H1 (cell line): ENCODE results near the gene NTS. TPM values are rescaled to one million over a fixed set of nuclear protein-coding genes. Genes with fewer than 3 reads are reported as not detected.

Experiments
- CTCF ChIA-PET: fragments of 300-600 bp; sonication (Branson Sonifier 250); formaldehyde crosslinking; loops from one replicate; lab custom pipeline; 2021; ENCODE audit not compliant: partially characterized antibody; lab: Charles Lee
- POLR2A ChIA-PET: fragments of 300-600 bp; sonication (Branson Sonifier 250); formaldehyde crosslinking; loops from one replicate; lab custom pipeline; 2021; ENCODE audit warnings: inconsistent platforms; ENCODE audit not compliant: partially characterized antibody; lab: Charles Lee
- DNase-seq, 2 experiments: peaks; one replicate each; pipeline versions ENCODE4 v3.0.0 to v3.0.0-alpha.2; 2010 to 2022; ENCODE audit warnings: low spot score in 2 of 2, low read depth in 1 of 2, mixed read lengths in 1 of 2
- FAIRE-seq: peaks from 2 replicates; lab custom pipeline; 2011; peaks lifted over from hg19 to GRCh38; lab: Jason Lieb, UNC
- H2AFZ ChIP-seq: 2 replicates; pipeline ENCODE4 v1.8.1; 2012; ENCODE audit warnings: low read length, inconsistent platforms
- H2AK5ac ChIP-seq: 2 replicates; pipeline ENCODE4 v1.6.1; 2013; ENCODE audit warnings: low read depth, low read length
- H2BK120ac ChIP-seq: replicated peaks from 2 replicates; pipeline ENCODE3; 2013; ENCODE audit warnings: low read depth, low read length, inconsistent platforms
- H2BK12ac ChIP-seq: 2 replicates; pipeline ENCODE4 v1.6.1; 2013; ENCODE audit warnings: low read depth, low read length
- H2BK15ac ChIP-seq: 2 replicates; pipeline ENCODE4 v1.6.1; 2013; ENCODE audit warnings: low read length
- H2BK20ac ChIP-seq: 2 replicates; pipeline ENCODE4 v1.6.1; 2013; ENCODE audit warnings: low read length
- H2BK5ac ChIP-seq: 2 replicates; pipeline ENCODE4 v1.6.1; 2013; ENCODE audit warnings: low read depth, low read length
- H3K14ac ChIP-seq: 2 replicates; pipeline ENCODE4 v1.6.1; 2013; ENCODE audit warnings: inconsistent platforms; ENCODE audit not compliant: insufficient read length
- H3K18ac ChIP-seq: 2 replicates; pipeline ENCODE4 v1.6.1; 2013; ENCODE audit warnings: low read length; ENCODE audit errors: extremely low read depth
- H3K23ac ChIP-seq: 2 replicates; pipeline ENCODE4 v1.6.1; 2013; ENCODE audit warnings: inconsistent platforms; ENCODE audit not compliant: insufficient read length
- H3K23me2 ChIP-seq: 2 replicates; pipeline ENCODE4 v1.6.1; 2013; ENCODE audit warnings: low read depth, low read length
- H3K27ac ChIP-seq: 2 replicates; pipeline ENCODE4 v1.6.1; 2011; ENCODE audit warnings: low read depth, low read length, inconsistent platforms
- H3K27me3 ChIP-seq, 4 experiments: replicated peaks in 1 of 4; 1 replicate in 1 of 4; 2 replicates in 3 of 4; pipeline versions ENCODE4 v1.6.1 to v1.8.1; 2011 to 2013; ENCODE audit warnings: low read length in 3 of 4, mild to moderate bottlenecking in 3 of 4, inconsistent platforms in 2 of 4, mixed read lengths in 2 of 4, moderate library complexity in 1 of 4; ENCODE audit not compliant: control insufficient read depth in 3 of 4, insufficient read depth in 3 of 4; ENCODE audit errors: extremely low read depth in 1 of 4
- H3K36me3 ChIP-seq, 4 experiments: 2 replicates each; pipeline versions ENCODE4 v1.6.1 to v1.8.1; 2011 to 2013; ENCODE audit warnings: mild to moderate bottlenecking in 4 of 4, low read length in 3 of 4, moderate library complexity in 2 of 4, control low read depth in 1 of 4, inconsistent platforms in 1 of 4; ENCODE audit not compliant: insufficient read depth in 4 of 4, control insufficient read depth in 2 of 4
- H3K4ac ChIP-seq: replicated peaks from 2 replicates; pipeline ENCODE3; 2013; ENCODE audit warnings: low read length, low read depth, mixed read lengths, inconsistent platforms; ENCODE audit not compliant: insufficient read length
- H3K4me1 ChIP-seq, 4 experiments: replicated peaks in 1 of 4; 1 replicate in 1 of 4; 2 replicates in 3 of 4; pipeline versions ENCODE4 v1.6.1 to v1.8.1; 2011 to 2013; ENCODE audit warnings: low read length in 3 of 4, inconsistent platforms in 2 of 4, mixed read lengths in 1 of 4; ENCODE audit not compliant: insufficient read depth in 4 of 4, control insufficient read depth in 3 of 4
- H3K4me2 ChIP-seq, 2 experiments: 2 replicates each; pipeline versions ENCODE4 v1.6.1 to v1.8.1; 2011 to 2013; ENCODE audit warnings: low read depth in 2 of 2, low read length in 2 of 2, control low read depth in 1 of 2, inconsistent platforms in 1 of 2, mild to moderate bottlenecking in 1 of 2; ENCODE audit not compliant: insufficient read depth in 1 of 2
- H3K4me3 ChIP-seq, 4 experiments: fragments of 200-600, 300-600 bp in 1 of 4; sonication (generic), shearing (Covaris generic), sonication (Bioruptor Twin) in 1 of 4; 2 replicates each; pipeline versions ENCODE4 v1.5.1 to v1.8.1; 2011 to 2016; ENCODE audit warnings: low read length in 4 of 4, low read depth in 3 of 4, control low read depth in 2 of 4, inconsistent platforms in 2 of 4, mild to moderate bottlenecking in 2 of 4, mixed read lengths in 1 of 4, moderate library complexity in 1 of 4; ENCODE audit not compliant: insufficient read depth in 2 of 4; ENCODE audit errors: extremely low read depth in 1 of 4
- H3K56ac ChIP-seq: replicated peaks from 2 replicates; pipeline ENCODE3; 2013; ENCODE audit warnings: low read depth, mild to moderate bottlenecking, mixed read lengths, low read length, inconsistent platforms; ENCODE audit not compliant: insufficient read length
- H3K79me1 ChIP-seq: 2 replicates; pipeline ENCODE4 v1.6.1; 2013; ENCODE audit warnings: low read depth, low read length, control low read depth
- H3K79me2 ChIP-seq, 2 experiments: 2 replicates each; pipeline versions ENCODE4 v1.6.1 to v1.8.1; 2012 to 2013; ENCODE audit warnings: low read length in 2 of 2, mild to moderate bottlenecking in 2 of 2, inconsistent platforms in 1 of 2; ENCODE audit not compliant: insufficient read depth in 2 of 2, control insufficient read depth in 1 of 2
- H3K9ac ChIP-seq, 4 experiments: replicated peaks in 1 of 4; 1 replicate in 1 of 4; 2 replicates in 3 of 4; pipeline versions ENCODE4 v1.6.1 to v1.8.1; 2011 to 2013; ENCODE audit warnings: low read depth in 3 of 4, low read length in 3 of 4, control low read depth in 2 of 4, mild to moderate bottlenecking in 2 of 4, moderate library complexity in 2 of 4, inconsistent platforms in 1 of 4; ENCODE audit errors: extremely low read depth in 1 of 4
- H3K9me3 ChIP-seq, 2 experiments: 2 replicates each; pipeline versions ENCODE4 v1.6.1 to v1.8.1; 2012 to 2013; ENCODE audit warnings: mild to moderate bottlenecking in 2 of 2, moderate library complexity in 2 of 2, control low read depth in 1 of 2, inconsistent platforms in 1 of 2, low read depth in 1 of 2, low read length in 1 of 2, mixed read lengths in 1 of 2; ENCODE audit not compliant: insufficient read depth in 2 of 2
- H4K20me1 ChIP-seq, 2 experiments: replicated peaks in 1 of 2; 2 replicates each; pipeline versions ENCODE3 to v1.8.1; 2011 to 2013; ENCODE audit warnings: inconsistent platforms in 2 of 2, low read length in 2 of 2, mild to moderate bottlenecking in 1 of 2; ENCODE audit not compliant: insufficient read depth in 2 of 2, control insufficient read depth in 1 of 2
- H4K5ac ChIP-seq: 2 replicates; pipeline ENCODE4 v1.6.1; 2013; ENCODE audit warnings: low read length, low read depth, mixed read lengths, inconsistent platforms; ENCODE audit not compliant: insufficient read length
- H4K8ac ChIP-seq: 2 replicates; pipeline ENCODE4 v1.8.0; 2013; ENCODE audit warnings: mild to moderate bottlenecking, moderate library complexity, low read length, inconsistent platforms; ENCODE audit not compliant: insufficient read depth; ENCODE audit errors: extremely low read depth
- H4K91ac ChIP-seq: replicated peaks from 2 replicates; pipeline ENCODE3; 2013; ENCODE audit warnings: low read length, mixed read lengths, inconsistent platforms; ENCODE audit not compliant: insufficient read length
- TEAD4 ChIP-seq: IDR thresholded peaks from 2 replicates; pipeline ENCODE4 v1.6.1; 2012; ENCODE audit warnings: low read depth, low read length, inconsistent platforms, mixed read lengths
- WGBS, 2 experiments: shearing (Covaris generic) in 1 of 2; methylation state at CpG; one replicate each; pipeline versions ENCODE4 v1.1.6 to v1.1.7; 2013 to 2015; ENCODE audit warnings: low lambda C conversion rate in 2 of 2, mixed read lengths in 2 of 2, inconsistent platforms in 1 of 2, low coverage in 1 of 2, missing lambda C conversion rate in 1 of 2; ENCODE audit not compliant: insufficient replicate concordance in 2 of 2, insufficient coverage in 1 of 2, insufficient read length in 1 of 2; ENCODE audit errors: extremely low coverage in 1 of 2, missing lambda C conversion rate in 1 of 2; 5-methylcytosine and 5-hydroxymethylcytosine counted together
- polyA plus RNA-seq, 7 experiments: library from polyadenylated mRNA; depleted of rRNA in 3 of 7; stranded (reverse) in 5 of 7; unstranded in 2 of 7; fragments of >200 nt in 5 of 7; fragments of 200-250 nt in 2 of 7; gene quantifications; 1 replicate in 5 of 7; 2 replicates in 1 of 7; 4 replicates in 1 of 7; pipeline versions ENCODE4 v1.2.1 to v1.2.3, GENCODE V29; 2011 to 2013; ENCODE audit warnings: missing spikeins in 2 of 7, mixed read lengths in 2 of 7
- total RNA-seq: library from RNA; stranded (reverse); fragmentation: NEBNext Ultra II Directional; extraction: Animal tissue kit (Norgen Biotek cat#: 25700); gene quantifications from 2 replicates; pipeline ENCODE4 v1.2.1, GENCODE V29; 2021

NTS gene
- total and polyA plus RNA-seq, 2 of the 8 experiments (the other 6 are each of a cell fraction or from before 2014, with no cell fraction given), result 17.0 to 36.6 TPM

DNA sequence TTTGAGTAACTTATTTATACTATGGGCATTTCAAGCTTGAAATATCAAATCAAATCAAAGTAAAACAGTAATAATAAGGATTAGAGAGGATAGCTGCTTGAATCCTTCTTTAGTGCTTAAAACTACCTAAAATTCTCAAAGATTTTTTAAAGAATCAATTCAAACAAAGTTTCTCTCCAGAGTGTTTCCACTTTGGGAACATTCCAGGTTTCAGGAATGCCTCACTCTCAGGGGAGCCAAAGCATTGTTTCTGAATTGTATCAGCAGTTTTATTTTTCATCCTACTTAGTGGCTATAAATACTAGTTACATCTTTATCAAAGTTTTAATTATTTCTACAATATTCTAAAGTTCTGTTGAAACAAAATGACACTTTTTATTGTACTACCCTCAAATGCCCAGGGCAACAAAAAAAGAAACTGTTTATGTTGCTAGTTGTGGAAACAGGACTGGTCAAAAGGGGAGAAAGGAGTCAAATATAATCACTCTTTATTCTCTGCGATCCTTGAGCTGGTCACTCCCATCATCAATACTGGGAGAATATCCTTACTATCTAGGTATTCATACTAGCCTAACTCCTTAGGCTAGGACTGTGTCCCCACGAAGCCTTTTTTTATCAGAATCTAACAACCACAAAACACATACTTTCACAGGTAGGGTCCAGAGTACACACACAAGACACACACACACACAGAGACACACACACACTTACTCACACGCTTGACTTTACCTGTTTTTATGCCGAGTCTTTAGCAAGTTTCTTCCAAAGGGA, 38.5 kb upstream of the NTS start:
- no peak overlapping the region for H4K8ac ChIP-seq
- FAIRE-seq, result no peak
- peak; percentile 30; the same call in 1 of the 2 replicates for TF ChIP-seq TEAD4

More for the DNA sequence above, 38.5 kb upstream of the NTS start:
- peaks cover 0 to 9% (median 2%) of the 10 kb centered on the region in 4 experiments; a peak in 5 of 7 replicates for H3K4me1 ChIP-seq
- H4K5ac ChIP-seq, result no peak overlapping the region
- no peaks in the 10 kb centered on the region for H3K79me2 ChIP-seq
- no peak overlapping the region for H3K9ac ChIP-seq
- no peaks in the 10 kb centered on the region for H3K79me1 ChIP-seq
- ChIA-PET CTCF (interaction anchor here (0.6 to 1.9 kb wide), 3 partner anchors 20 to 83 kb away, joined by 3 to 9 read pairs (median 4); no protein-coding TSS in a partner anchor), POLR2A (interaction anchor here (0.6 to 1.1 kb wide), 3 partner anchors 57 to 277 kb away, joined by 3 read pairs; no protein-coding TSS in a partner anchor)
- no peaks in the 10 kb centered on the region for H3K27me3 ChIP-seq
- no peaks in the 10 kb centered on the region for H4K20me1 ChIP-seq
- H3K18ac ChIP-seq, result no peak overlapping the region
- H3K23me2 ChIP-seq, result no peaks in the 10 kb centered on the region
- H2BK5ac ChIP-seq, result no peak overlapping the region; the same call in 1 of the 2 replicates
- no peak overlapping the region for H3K27ac ChIP-seq
- peak overlapping the region; percentile 96 for H4K91ac ChIP-seq
- 0 out of 2 replicates have a peak overlapping the region, but pooled peaks have one; percentile 40 for H2BK20ac ChIP-seq
- DNase-seq, result no peak
- no peaks in the 10 kb centered on the region for H3K36me3 ChIP-seq
- 69% methylated on average over 4 of the region's 4 CpGs; no CpG with 5 or more reads in 1 of the 2 experiments for WGBS, 2 experiments
- peak overlapping the region; percentile 75 for H3K4ac ChIP-seq
- H2BK15ac ChIP-seq, result peak overlapping the region; percentile 50; the same call in 1 of the 2 replicates
- peak overlapping the region; percentile 51 for H2BK120ac ChIP-seq
- peak overlapping the region in 1 of 4 experiments; percentile 13; a peak in 1 of 8 replicates for H3K4me3 ChIP-seq
- H3K4me2 ChIP-seq, result peak overlapping the region in 1 of 2 experiments; percentile 33; a peak in 2 of 4 replicates
- H3K23ac ChIP-seq, result no peak overlapping the region
- 0 out of 2 replicates have a peak overlapping the region, but pooled peaks have one; percentile 20 for H2BK12ac ChIP-seq
- no peak overlapping the region for H3K14ac ChIP-seq
- no peaks in the 10 kb centered on the region for H3K9me3 ChIP-seq
- no peak overlapping the region for H2AK5ac ChIP-seq
- H3K56ac ChIP-seq, result peak overlapping the region; percentile 83
- H2AFZ ChIP-seq, result peak overlapping the region; percentile 96
